ENCODE data around the gene GIPC3.

GIPC3 gene

GRCh38 chr19:3641515-3642269 is 56.4 kb downstream of the GIPC3 start:
- DNase-seq, result no peak

DNA sequence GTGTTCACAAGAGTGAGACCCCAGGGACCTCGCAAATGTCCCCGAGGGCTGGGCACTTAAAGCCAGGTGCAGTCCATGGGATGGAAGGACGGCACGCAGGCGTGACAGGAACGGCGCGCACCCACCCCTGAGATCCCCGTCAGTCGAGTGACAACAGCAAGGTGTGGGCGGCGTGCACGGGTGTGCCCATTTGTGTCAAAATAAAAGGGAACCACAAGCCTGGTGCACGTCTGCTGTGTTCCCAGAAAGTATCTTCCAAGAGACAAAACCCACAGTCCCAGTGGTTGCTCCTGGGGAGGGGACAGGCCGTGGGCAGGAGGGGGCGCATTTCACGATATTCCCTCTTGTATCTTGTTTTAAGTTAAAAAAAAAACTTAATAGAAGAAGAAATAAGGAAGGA is 57.0 kb downstream of the GIPC3 start:
- no peak for DNase-seq

Measured in NCI-H526 (cell line).